Fibroblast of skin of left biceps (primary cell): ENCODE results near the gene LPO.

Source experiments
- DNase-seq, 2 experiments: peaks; one replicate each; pipeline ENCODE4 v3.0.0-alpha.2; 2013; ENCODE audit warnings: low read depth in 2 of 2

LPO gene

GRCh38 chr17:58303971-58304749, 65.8 kb downstream of the LPO start:
- peak in 1 of 2 experiments; percentile 5 for DNase-seq

- no peak for DNase-seq
These were observed 66.5 kb downstream of the LPO start for GRCh38 chr17:58304750-58305486.

- no peak for DNase-seq
These were observed 67.2 kb downstream of the LPO start for GRCh38 chr17:58305626-58306025.

- no peak for DNase-seq
These were observed 68.0 kb downstream of the LPO start for GRCh38 chr17:58306131-58306951.

GRCh38 chr17:58307468-58308172, 69.2 kb downstream of the LPO start:
- DNase-seq, result no peak

GRCh38 chr17:58308173-58308984, 70.0 kb downstream of the LPO start:
- DNase-seq, result no peak

- no peak for DNase-seq
These were observed 70.9 kb downstream of the LPO start for GRCh38 chr17:58308985-58309917.

GRCh38 chr17:58309918-58310259, 71.5 kb downstream of the LPO start:
- no peak for DNase-seq

- DNase-seq, result no peak
These were observed 72.4 kb downstream of the LPO start for GRCh38 chr17:58310511-58311428.

- no peak for DNase-seq
These were observed 73.1 kb downstream of the LPO start for GRCh38 chr17:58311429-58311894.

- no peak for DNase-seq
These were observed 73.7 kb downstream of the LPO start for GRCh38 chr17:58312021-58312630.

- no peak for DNase-seq
These were observed 74.4 kb downstream of the LPO start for GRCh38 chr17:58312829-58313228.

GRCh38 chr17:58313815-58314705, 75.7 kb downstream of the LPO start:
- DNase-seq, result no peak

- DNase-seq, result no peak
These were observed 76.3 kb downstream of the LPO start for GRCh38 chr17:58314706-58315015.

GRCh38 chr17:58315281-58315711, 76.9 kb downstream of the LPO start:
- DNase-seq, result no peak

- no peak for DNase-seq
These were observed 77.4 kb downstream of the LPO start for GRCh38 chr17:58315750-58316149.

- no peak for DNase-seq
These were observed 78.0 kb downstream of the LPO start for GRCh38 chr17:58316260-58316960.
